OCI-LY1 (cell line): ENCODE results near the gene DPF3.

Source experiments
- H2AFZ ChIP-seq: fragments of 200-600 bp; sonication (generic), shearing (Covaris generic); 2 replicates; pipeline ENCODE4 v1.6.0; 2014; ENCODE audit warnings: antibody characterized with exemption, mild to moderate bottlenecking, low read length
- H3F3A ChIP-seq: fragments of 200-600 bp; sonication (generic), shearing (Covaris generic); 2 replicates; pipeline ENCODE4 v1.6.0; 2014; ENCODE audit warnings: mild to moderate bottlenecking, antibody characterized with exemption, low read length, moderate library complexity; ENCODE audit not compliant: insufficient read depth
- H3K27ac ChIP-seq: fragments of 200-600 bp; sonication (generic); 2 replicates; pipeline ENCODE4 v1.5.1; 2014; ENCODE audit warnings: low read length, mixed run types, mild to moderate bottlenecking, low read depth; ENCODE audit not compliant: poor library complexity, severe bottlenecking
- H3K27me3 ChIP-seq: fragments of 200-600 bp; sonication (generic); 2 replicates; pipeline ENCODE4 v1.6.0; 2014; ENCODE audit warnings: antibody characterized with exemption, mild to moderate bottlenecking, low read length, moderate library complexity; ENCODE audit not compliant: insufficient read depth
- H3K36me3 ChIP-seq: fragments of 200-600 bp; sonication (generic); 2 replicates; pipeline ENCODE4 v1.6.1; 2014; ENCODE audit warnings: mild to moderate bottlenecking, antibody characterized with exemption, low read length, moderate library complexity, mixed read lengths; ENCODE audit not compliant: insufficient read depth
- H3K4me1 ChIP-seq: fragments of 200-600 bp; sonication (generic); 2 replicates; pipeline ENCODE4 v1.5.1; 2014; ENCODE audit warnings: mild to moderate bottlenecking, low read length, moderate library complexity; ENCODE audit not compliant: insufficient read depth, severe bottlenecking
- H3K4me2 ChIP-seq: fragments of 200-600 bp; sonication (generic), shearing (Covaris generic); 2 replicates; pipeline ENCODE4 v1.6.1; 2014; ENCODE audit warnings: low read length
- H3K4me3 ChIP-seq: fragments of 200-600 bp; sonication (generic); 2 replicates; pipeline ENCODE4 v1.5.1; 2014; ENCODE audit warnings: low read length, low read depth, mild to moderate bottlenecking, mixed read lengths; ENCODE audit not compliant: poor library complexity, severe bottlenecking
- H3K79me2 ChIP-seq: fragments of 200-600 bp; shearing (Covaris generic); 2 replicates; pipeline ENCODE4 v1.6.1; 2016; ENCODE audit warnings: mixed run types, low read length, mixed read lengths; ENCODE audit not compliant: insufficient read depth
- H3K9ac ChIP-seq: fragments of 200-600 bp; sonication (generic), shearing (Covaris generic); 2 replicates; pipeline ENCODE4 v1.6.1; 2014; ENCODE audit warnings: mild to moderate bottlenecking, low read length, mixed read lengths
- H3K9me2 ChIP-seq: fragments of 200-600 bp; sonication (generic), shearing (Covaris generic); 2 replicates; pipeline ENCODE4 v1.6.1; 2014; ENCODE audit warnings: low read depth, mild to moderate bottlenecking, low read length, mixed read lengths
- H3K9me3 ChIP-seq: fragments of 200-600 bp; shearing (Covaris generic); 2 replicates; pipeline ENCODE4 v1.6.1; 2014; ENCODE audit warnings: low read length, mixed read lengths
- H4K20me1 ChIP-seq: fragments of 200-600 bp; sonication (generic), shearing (Covaris generic); 2 replicates; pipeline ENCODE4 v1.6.0; 2016; ENCODE audit warnings: mild to moderate bottlenecking, low read length; ENCODE audit not compliant: insufficient read depth
- CTCF ChIP-seq: fragments of 200-600 bp; sonication (generic), shearing (Covaris generic); IDR thresholded peaks from 2 replicates; pipeline ENCODE4 v1.5.1; 2017; ENCODE audit warnings: mild to moderate bottlenecking, antibody characterized with exemption, low read length, moderate library complexity, mixed read lengths
- EZH2 ChIP-seq: fragments of 200-600 bp; sonication (generic), shearing (Covaris generic); IDR thresholded peaks from 2 replicates; pipeline ENCODE4 v1.8.0; 2017; ENCODE audit warnings: borderline replicate concordance, mixed run types, mild to moderate bottlenecking, antibody characterized with exemption, low read length, moderate library complexity, mixed read lengths

The DPF3 gene

GRCh38 chr14:72892879-72893635 is 844 bp downstream of the DPF3 start:
- peak overlapping the region; percentile 82 for H3K4me3 ChIP-seq
- no peaks in the 10 kb centered on the region for H4K20me1 ChIP-seq
- H3K9me2 ChIP-seq, result no peaks in the 10 kb centered on the region
- H3K9ac ChIP-seq, result peak overlapping the region; percentile 55; the same call in 1 of the 2 replicates
- no peak overlapping the region for H3K27ac ChIP-seq
- no peaks in the 10 kb centered on the region for H3K9me3 ChIP-seq
- H3K36me3 ChIP-seq, result no peaks in the 10 kb centered on the region
- H3K79me2 ChIP-seq, result no peaks in the 10 kb centered on the region
- peaks cover 26% of the 10 kb centered on the region for H3K4me1 ChIP-seq
- peak overlapping the region; percentile 84 for H3K4me2 ChIP-seq
- no peak for TF ChIP-seq CTCF
- no peak for TF ChIP-seq EZH2
- H3K27me3 ChIP-seq, result peaks cover 17% of the 10 kb centered on the region; the same call in 1 of the 2 replicates
- H3F3A ChIP-seq, result no peaks in the 10 kb centered on the region
- no peak overlapping the region; the same call in 1 of the 2 replicates for H2AFZ ChIP-seq

- Histone ChIP-seq H4K20me1 (no peaks in the 10 kb centered on the region), H3K4me2 (peak overlapping the region; percentile 84), H3K27me3 (peaks cover 17% of the 10 kb centered on the region; the same call in 1 of the 2 replicates), H3F3A (no peaks in the 10 kb centered on the region), H3K4me3 (peak overlapping the region; percentile 82), H3K9me2 (no peaks in the 10 kb centered on the region), H3K79me2 (no peaks in the 10 kb centered on the region), H3K4me1 (peaks cover 26% of the 10 kb centered on the region), H2AFZ (no peak overlapping the region), H3K27ac (no peak overlapping the region), H3K36me3 (no peaks in the 10 kb centered on the region), H3K9ac (no peak overlapping the region), H3K9me3 (no peaks in the 10 kb centered on the region)
- no peak for TF ChIP-seq EZH2
- no peak for TF ChIP-seq CTCF
These were observed 1.6 kb downstream of the DPF3 start for GRCh38 chr14:72892103-72892878.

GRCh38 chr14:72891666-72892102 is 2.2 kb downstream of the DPF3 start:
- H3K9ac ChIP-seq, result no peak overlapping the region

More at GRCh38 chr14:72891666-72892102, 2.2 kb downstream of the DPF3 start:
- Histone ChIP-seq H3K4me1 (peaks cover 26% of the 10 kb centered on the region), H3K9me3 (no peaks in the 10 kb centered on the region), H3F3A (no peaks in the 10 kb centered on the region), H3K27ac (no peak overlapping the region), H3K4me3 (no peak overlapping the region), H2AFZ (no peak overlapping the region), H3K27me3 (peaks cover 17% of the 10 kb centered on the region), H3K79me2 (no peaks in the 10 kb centered on the region), H3K4me2 (peak overlapping the region; percentile 84; the same call in 1 of the 2 replicates), H3K9me2 (no peaks in the 10 kb centered on the region), H3K36me3 (no peaks in the 10 kb centered on the region), H4K20me1 (no peaks in the 10 kb centered on the region)
- TF ChIP-seq EZH2 (no peak), CTCF (no peak)
